IPS DF 4.7 (cell line): Measurements from ENCODE around the gene LMF2.
"Not testable (repeated sequence)": the region's sequence is repeated elsewhere in the genome, so short reads cannot be mapped to it uniquely, and the experiment has no call there.

Experiments used
- DNase-seq: peaks from one replicate; pipeline ENCODE4 v3.0.0-alpha.2; 2013; ENCODE audit warnings: low spot score; ENCODE audit errors: extremely low read depth

LMF2 gene

GRCh38 chr22:50507421-50507990 lies at the start of gene LMF2:
Gene LMF2 (minus strand): TSS chr22:50507702. CDS start chr22:50507675, 27 bp downstream.
- no peak for DNase-seq

- no peak for DNase-seq
Observed at GRCh38 chr22:50556703-50557102, 49.2 kb upstream of the LMF2 start.

- DNase-seq: no peak
Observed at GRCh38 chr22:50553310-50553709, 45.8 kb upstream of the LMF2 start.

- DNase-seq: no peak
Observed at GRCh38 chr22:50551160-50551752, 43.8 kb upstream of the LMF2 start.

- no peak for DNase-seq
Observed at GRCh38 chr22:50550395-50550794, 42.9 kb upstream of the LMF2 start.

- DNase-seq: no peak
Observed at GRCh38 chr22:50548921-50549790, 41.7 kb upstream of the LMF2 start.

- DNase-seq: no peak
Observed at GRCh38 chr22:50548040-50548920, 40.8 kb upstream of the LMF2 start.

GRCh38 chr22:50547263-50547985 lies 39.9 kb upstream of the LMF2 start:
- DNase-seq: no peak

GRCh38 chr22:50546326-50547262 lies 39.1 kb upstream of the LMF2 start:
- no peak for DNase-seq

- no peak for DNase-seq
Observed at GRCh38 chr22:50545522-50546325, 38.2 kb upstream of the LMF2 start, which contains the start of gene KLHDC7B. Gene KLHDC7B (plus strand): TSS chr22:50545899. CDS start chr22:50546244, 345 bp downstream.

GRCh38 chr22:50544746-50545253 lies 37.3 kb upstream of the LMF2 start:
- no peak for DNase-seq

- no peak for DNase-seq
Observed at GRCh38 chr22:50544078-50544745, 36.7 kb upstream of the LMF2 start.

GRCh38 chr22:50542416-50542927 lies 35.0 kb upstream of the LMF2 start:
- DNase-seq: no peak

GRCh38 chr22:50541667-50542026 lies 34.1 kb upstream of the LMF2 start:
- DNase-seq: not testable (repeated sequence)

- DNase-seq: no peak
Observed at GRCh38 chr22:50540381-50540780, 32.9 kb upstream of the LMF2 start.

- no peak for DNase-seq
Observed at GRCh38 chr22:50537765-50538164, 30.3 kb upstream of the LMF2 start.

GRCh38 chr22:50536226-50536625 lies 28.7 kb upstream of the LMF2 start:
- DNase-seq: no peak

- no peak for DNase-seq
Observed at GRCh38 chr22:50535113-50535512, 27.6 kb upstream of the LMF2 start.
